Measurements from ENCODE around the gene IFFO2.

- no peak for TF ChIP-seq CTCF (conservative IDR thresholded peaks at IDR 0.05 in 1 of 2, IDR thresholded peaks at IDR 0.05 in 1 of 2; ENCODE audit: low read depth in 1 of 2, low read length in 2 of 2)
- no peak for TF ChIP-seq EZH2 (IDR thresholded peaks at IDR 0.05; ENCODE audit: low read length, missing control alignments)
Observed at GRCh38 chr1:18962121-18962721, 5.7 kb upstream of the IFFO2 start.
